Measurements from ENCODE around the gene COG6.

The COG6 gene

DNA sequence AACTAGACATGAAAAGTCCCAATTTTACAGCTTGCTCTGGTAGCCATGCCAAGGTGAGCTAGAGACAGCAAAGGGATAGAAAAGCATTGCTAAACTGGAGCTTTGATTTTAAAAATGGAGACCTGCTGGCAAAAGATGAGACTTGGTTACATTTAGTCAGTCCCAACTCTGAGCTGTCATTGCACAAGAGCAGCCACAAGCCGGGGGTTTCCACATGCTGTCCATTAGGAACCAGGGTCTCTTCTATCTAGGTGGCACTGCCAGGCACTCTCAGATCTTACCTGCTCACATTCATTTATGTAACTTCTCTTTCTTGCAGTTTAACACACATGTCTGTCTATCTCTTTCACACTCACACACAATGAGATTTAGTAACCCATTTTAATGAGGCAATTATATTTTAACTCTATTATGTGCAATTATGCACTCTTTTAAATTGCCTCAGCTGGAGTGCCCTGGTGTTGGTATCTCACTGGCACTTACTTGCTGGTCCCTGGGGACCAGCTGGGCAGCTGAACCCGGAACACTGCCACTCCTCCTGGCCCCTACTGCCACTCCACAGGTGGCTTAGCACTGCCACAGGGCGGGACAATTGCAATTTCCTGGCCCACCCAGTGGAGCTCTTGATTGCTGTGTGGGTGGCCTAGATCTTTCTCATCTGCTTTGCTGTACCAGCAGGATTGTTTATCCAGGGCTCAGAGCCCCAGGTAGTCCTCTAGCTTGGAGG, 112.5 kb downstream of the COG6 start:
- DNase-seq (ENCODE audit: low read depth in 4 of 4, low spot score in 1 of 4), result no peak

DNA sequence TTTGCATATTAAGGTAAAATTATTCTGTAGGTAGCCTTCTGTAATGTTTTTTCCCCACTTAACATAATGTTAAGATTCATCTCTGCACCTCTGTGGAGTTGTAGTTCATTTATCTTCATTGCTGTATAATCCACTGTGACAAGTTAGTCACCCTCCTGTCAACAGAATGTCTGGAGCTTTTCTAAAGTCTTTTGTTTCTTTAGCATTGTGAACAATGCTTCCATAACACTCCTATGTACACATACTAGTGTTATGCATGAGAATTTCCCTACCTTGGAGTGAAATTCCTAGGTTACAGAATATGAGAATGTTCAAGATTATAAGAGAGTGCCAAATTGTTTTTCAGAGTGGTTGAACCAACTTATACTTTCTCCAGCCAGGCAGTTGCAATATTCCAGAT, 113.5 kb downstream of the COG6 start:
- no peak for DNase-seq (ENCODE audit: low read depth in 4 of 4, low spot score in 1 of 4)

DNA sequence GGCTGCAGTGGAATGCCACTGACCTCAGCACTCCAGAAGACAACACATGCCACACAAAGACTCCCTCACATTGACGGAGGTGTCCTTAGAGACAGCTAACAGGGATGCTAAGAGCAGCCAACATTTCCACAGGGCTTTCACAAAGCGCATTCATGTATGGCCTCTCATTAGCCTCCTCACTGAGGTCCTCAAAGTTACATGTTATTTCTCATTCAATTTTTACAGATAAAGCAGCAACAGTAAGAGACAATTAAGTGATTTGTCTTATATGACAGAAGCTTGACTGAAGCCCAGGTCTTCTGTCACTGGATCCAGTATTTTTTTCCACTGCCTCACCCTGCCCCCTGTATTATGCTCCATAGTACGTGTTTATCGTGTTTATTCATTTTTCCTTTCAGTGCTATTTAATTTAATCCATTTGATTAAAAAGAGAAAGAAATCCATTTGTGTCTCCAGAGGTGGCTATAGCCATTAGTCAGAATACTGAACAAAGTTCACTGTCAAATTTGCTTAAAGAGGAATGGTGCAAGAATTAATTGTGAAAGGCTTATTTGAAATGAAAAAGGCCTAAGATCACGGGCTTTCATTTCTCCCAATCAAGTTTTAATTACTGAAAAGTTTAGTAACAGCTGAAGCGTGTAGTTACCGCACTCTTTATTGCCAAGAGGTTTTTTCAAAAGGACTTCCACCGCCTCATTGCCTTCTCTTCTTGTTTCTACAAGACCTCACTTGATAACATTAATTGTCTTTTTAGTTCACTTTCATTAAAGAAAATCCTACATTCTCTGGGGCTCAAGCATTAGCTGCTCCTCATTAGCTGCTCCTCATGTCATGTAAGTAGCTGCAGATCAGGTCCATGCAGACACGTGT, 115.0 kb downstream of the COG6 start:
- no peak for DNase-seq (ENCODE audit: low read depth in 4 of 4, low spot score in 1 of 4)

DNA sequence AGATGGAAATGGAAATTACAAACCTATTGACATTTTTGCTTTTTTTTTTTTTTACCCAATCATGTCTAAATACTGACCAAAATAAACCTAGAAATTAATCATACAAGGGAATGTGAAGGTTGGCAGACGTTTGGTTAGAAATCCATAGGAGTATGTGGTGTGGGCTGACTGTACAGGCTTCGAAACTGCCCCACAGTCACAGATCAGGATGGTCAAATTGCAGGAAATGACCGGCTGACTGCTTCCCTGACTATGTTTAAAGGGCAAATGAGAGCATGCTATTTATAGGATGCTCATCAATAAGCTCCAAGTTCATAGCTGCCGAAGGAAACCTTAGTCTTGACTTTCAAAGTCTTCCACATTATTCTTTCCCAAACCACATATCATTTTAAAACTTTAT, 118.4 kb downstream of the COG6 start:
- DNase-seq (ENCODE audit: low read depth in 4 of 4, low spot score in 1 of 4), result no peak

DNA sequence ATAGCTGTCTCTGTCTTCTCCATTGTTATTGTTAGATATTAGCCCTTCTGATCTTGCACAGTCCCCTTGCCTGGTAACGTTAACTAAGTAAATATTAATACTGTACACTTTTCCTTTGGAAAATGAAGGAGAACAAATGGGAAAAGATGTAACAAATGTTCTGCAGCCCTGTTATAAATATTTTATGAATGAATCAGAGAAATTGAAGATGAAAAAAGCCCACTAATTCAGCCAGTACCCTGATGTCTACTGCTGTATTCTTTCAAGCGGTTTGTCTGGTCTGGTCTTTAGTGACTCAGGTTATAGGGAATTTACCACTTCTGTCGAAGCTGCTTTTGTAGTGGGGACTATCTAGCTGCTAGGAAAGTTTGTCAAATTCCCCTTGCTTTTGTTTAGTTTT, 121.0 kb downstream of the COG6 start:
- no peak for DNase-seq (ENCODE audit: low read depth in 4 of 4, low spot score in 1 of 4)

DNA sequence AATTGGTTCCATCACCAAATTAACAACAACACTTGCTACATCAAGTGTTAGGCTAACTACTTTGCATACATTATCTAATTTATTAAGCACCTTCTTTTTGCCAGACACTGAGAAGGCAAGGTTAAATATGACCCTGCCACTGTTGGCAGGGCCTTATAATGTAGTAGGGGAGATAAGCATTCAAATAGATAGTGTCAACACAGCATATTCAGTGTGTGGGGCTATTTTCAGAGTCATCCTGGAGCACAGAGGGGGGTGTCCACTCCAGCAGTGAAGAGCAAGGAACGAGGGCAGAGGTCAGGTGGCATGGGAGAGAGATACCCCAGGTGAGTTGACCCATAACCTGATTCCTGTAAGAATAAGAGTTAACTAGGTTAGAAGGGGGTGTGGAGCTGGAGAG, 121.6 kb downstream of the COG6 start:
- no peak for DNase-seq (ENCODE audit: low read depth in 4 of 4, low spot score in 1 of 4)

DNA sequence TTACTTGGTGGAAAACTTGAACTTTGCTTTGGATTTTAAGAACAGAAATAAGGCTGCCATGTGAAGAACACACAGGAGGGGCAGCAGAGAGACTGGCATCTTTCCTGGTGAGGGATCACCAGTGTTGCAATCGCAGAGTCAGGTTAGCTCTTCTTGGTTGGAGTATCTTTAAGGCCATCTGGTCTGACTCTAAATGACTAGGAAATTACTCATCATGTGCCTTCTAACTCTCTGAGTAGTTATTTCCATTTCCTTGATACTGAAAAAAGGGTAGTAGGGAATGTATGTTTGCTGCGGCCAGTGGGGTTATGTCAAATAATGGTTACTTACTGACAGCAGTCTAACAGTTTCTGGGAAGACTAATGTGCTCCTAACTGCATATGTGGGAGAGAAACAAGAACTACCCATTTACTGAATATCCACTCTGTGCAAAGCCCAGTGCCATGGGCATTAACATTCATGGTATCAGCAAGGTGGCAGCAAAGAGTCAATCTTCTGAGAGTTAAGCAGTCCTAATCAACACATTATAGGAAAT, 122.1 kb downstream of the COG6 start:
- DNase-seq (ENCODE audit: low read depth in 4 of 4, low spot score in 1 of 4), result peak in 1 of 4 experiments; percentile 34

DNA sequence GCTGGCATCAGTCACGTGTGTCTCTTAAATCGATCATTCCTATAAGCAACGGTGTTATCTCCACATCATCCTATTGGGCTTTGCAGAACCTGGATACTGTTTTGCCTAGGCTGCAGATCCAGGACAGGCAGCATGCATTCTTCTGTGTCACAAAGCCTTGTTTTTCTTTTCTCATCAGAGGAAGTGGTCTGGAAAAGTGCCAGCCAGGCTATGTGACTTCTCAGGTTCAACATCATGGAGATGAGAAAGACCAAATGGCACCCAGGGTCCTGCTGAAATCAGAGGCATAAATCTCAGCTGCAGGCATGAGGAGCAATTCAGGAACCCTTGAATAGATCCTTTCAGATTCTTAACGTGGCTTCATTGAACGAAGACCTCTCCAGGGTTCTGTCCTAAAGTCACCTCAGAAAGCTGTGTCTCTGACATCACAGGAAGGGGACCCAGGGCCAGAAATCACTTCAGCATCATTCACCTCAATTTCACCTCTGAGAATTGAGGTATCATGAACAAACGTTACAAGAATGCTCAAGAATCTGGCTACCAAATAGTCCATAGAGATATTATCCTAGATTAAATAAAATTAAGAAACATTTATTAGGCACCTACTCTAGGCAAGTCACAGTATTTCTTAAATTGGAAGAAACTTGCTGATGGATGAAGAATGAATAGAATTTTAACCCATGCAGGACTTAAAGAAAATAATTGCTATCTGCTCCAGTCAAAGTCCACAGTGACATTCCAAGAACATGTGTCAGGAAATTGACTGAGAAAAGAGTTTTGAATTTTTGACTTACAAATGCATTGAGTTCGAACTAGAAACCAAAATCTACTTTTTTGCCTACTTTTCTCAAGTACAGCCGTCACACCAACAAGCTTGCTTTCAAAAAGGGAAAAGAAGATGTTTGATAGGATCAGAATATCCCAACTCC, 124.1 kb downstream of the COG6 start:
- no peak for DNase-seq (ENCODE audit: low read depth in 4 of 4, low spot score in 1 of 4)

DNA sequence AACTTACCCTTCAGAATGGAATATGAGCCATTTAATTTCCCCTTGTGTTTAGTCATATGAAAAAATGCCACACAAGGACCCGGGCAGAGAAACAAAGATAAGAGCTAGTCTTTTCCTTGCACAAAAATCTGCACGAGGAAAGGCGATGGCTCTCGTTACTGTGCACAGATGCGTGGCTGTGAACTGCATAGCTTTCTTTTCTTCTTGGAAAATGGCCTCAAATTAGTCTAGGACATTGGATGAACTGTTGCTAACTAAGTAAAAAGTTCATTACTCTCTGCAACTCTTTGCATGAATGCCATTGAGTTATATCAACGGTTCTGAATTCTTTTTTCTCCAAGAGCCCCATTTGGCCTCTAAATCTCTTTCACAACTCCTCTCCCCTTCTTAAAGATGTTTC, 125.2 kb downstream of the COG6 start:
- no peak for DNase-seq (ENCODE audit: low read depth in 4 of 4, low spot score in 1 of 4)

DNA sequence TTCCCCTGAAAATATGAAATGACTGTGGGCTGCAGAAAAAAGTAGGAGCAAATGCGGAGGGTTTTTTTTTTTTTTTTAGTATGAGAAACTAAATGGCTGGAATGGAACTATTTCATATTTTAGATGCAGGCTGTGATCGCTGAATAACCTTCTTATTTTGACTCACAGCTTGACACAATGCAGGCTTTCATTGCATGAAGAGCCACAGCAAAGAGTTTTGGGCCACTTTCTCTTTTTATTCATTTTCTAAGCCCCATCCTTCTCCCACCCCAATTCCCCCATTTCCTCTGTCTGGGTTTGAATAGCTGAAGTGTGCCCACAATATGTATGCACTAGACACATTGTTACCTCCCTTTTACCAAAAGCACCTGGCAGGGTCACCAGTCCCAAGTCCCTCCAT, 125.9 kb downstream of the COG6 start:
- no peak for DNase-seq (ENCODE audit: low read depth in 4 of 4, low spot score in 1 of 4)

DNA sequence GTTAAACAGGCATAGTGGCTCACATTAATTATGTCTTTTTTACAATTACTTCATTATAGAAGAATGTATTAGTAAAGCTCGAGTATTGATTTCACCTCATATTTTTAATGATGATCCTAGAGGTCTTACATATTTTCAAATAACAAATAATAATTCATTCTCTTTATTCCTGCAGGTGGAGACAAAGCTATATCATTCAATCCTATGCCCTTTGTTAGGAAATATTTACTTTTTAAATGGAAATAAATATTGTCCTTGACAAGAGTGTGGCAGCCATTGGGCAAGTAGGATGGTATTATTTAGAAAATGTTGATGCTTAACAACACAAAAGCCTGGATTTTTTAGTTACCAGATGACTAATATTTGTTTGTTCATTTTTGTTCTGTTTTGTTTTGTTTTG, 127.6 kb downstream of the COG6 start:
- no peak for DNase-seq (ENCODE audit: low read depth in 4 of 4, low spot score in 1 of 4)

DNA sequence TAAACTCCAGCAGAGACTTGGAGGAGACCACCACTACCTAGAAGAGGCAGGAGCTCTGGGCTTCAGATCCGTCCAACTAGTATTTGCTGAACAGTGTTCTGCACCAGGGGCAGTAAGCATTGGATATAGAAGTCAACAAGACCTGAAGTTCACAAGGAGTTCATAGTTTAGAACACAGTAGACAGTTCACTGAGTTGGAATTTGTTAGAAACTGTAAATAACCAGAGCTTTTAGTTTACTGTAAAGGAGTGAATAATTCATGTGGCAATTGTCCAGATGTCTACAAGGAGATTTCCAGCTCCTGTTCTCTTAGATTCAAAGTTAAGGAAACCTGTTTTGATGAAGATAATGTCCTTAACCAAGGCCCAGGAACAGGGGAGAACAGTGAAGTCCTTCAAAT, 128.9 kb downstream of the COG6 start:
- DNase-seq (ENCODE audit: low read depth in 4 of 4, low spot score in 1 of 4), result no peak

DNA sequence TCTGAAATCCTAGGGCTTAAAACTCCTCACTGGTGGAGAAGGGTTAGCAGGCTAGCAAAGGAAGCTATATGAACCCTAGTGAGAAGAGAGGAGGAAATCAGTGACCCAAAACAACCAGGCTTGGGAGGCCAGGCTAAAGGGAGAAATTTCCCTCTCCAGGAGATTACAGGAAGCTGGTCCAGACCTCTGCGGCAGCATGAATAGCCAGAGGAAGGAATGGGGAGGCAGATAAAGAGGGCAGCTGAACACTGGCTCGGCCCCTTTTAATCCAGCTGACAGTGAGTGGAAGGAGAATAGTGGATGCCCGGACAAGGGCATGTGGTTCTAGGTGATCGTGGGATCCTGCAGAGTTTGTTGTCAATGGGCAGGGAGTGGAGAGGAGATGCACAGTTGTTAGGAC, 130.6 kb downstream of the COG6 start:
- DNase-seq (ENCODE audit: low read depth in 4 of 4, low spot score in 1 of 4), result no peak

DNA sequence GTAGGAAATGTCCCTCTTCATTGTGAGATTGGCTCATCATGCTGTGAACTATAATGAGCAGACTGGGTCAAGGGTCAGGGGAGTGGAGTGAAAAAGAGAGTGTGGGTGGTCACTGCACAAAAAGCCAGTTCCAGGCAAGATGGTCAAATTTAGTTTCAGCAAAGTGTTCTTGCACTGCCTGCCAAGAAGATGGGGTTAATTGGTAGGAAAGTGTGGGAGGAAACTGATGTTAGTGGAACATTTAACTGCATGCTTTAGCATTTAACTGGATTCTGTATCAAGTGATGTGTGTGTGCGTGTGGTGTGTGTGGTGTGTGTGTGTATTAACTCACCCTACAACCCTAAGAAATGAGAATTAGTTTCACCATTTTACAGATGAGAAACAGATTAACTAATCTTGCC, 131.6 kb downstream of the COG6 start:
- no peak for DNase-seq (ENCODE audit: low read depth in 4 of 4, low spot score in 1 of 4)

DNA sequence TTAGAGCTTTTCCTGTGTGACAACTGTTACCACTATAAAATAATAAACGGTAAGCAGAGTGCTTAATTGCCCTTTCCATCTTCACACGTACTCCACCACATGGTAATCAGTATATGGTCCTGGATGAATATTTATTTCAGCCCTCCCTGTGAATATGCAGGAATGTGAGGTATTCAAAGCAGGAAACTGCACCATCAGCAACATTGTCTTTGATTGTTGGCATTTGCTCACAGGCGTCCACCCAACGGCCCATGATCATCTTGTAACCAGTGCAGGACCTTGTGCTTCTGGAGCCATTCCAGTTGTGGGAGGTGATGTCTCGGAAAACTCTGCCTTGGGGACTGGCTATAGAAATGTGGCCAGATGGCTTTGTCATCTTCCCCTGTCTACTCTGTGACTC, 132.6 kb downstream of the COG6 start:
- no peak for DNase-seq (ENCODE audit: low read depth in 4 of 4, low spot score in 1 of 4)

DNA sequence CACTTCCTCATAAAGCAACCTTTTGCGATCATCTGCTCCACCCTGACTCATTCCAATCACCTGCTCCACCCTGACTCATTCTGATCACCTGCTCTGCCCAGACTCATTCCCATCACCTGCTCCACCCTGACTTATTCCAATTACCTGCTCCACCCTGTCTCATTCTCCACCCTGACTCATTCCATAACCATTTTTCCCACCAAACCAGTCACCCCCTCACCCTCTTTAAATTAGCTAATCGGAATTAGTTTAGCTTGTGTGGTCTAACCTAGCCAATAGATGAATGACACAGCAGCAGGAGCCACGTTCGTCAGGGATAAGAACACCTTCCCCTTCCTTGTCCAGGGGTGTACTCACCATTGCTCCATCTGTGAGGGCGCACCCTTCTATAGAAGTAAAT, 134.0 kb downstream of the COG6 start:
- DNase-seq (ENCODE audit: low read depth in 4 of 4, low spot score in 1 of 4), result no peak
